H1 (cell line): ENCODE data around the gene RPRM. TPM values are rescaled to one million over a fixed set of nuclear protein-coding genes. Genes with fewer than 3 reads are reported as not detected.

ENCODE experiments used
- CTCF ChIA-PET: fragments of 300-600 bp; sonication (Branson Sonifier 250); formaldehyde crosslinking; loops from one replicate; lab custom pipeline; 2021; ENCODE audit not compliant: partially characterized antibody; lab: Charles Lee
- POLR2A ChIA-PET: fragments of 300-600 bp; sonication (Branson Sonifier 250); formaldehyde crosslinking; loops from one replicate; lab custom pipeline; 2021; ENCODE audit warnings: inconsistent platforms; ENCODE audit not compliant: partially characterized antibody; lab: Charles Lee
- DNase-seq, 2 experiments: peaks; one replicate each; pipeline versions ENCODE4 v3.0.0 to v3.0.0-alpha.2; 2010 to 2022; ENCODE audit warnings: low spot score in 2 of 2, low read depth in 1 of 2, mixed read lengths in 1 of 2
- FAIRE-seq: peaks from 2 replicates; lab custom pipeline; 2011; peaks lifted over from hg19 to GRCh38; lab: Jason Lieb, UNC
- H2AFZ ChIP-seq: 2 replicates; pipeline ENCODE4 v1.8.1; 2012; ENCODE audit warnings: low read length, inconsistent platforms
- H2AK5ac ChIP-seq: 2 replicates; pipeline ENCODE4 v1.6.1; 2013; ENCODE audit warnings: low read depth, low read length
- H2BK120ac ChIP-seq: replicated peaks from 2 replicates; pipeline ENCODE3; 2013; ENCODE audit warnings: low read depth, low read length, inconsistent platforms
- H2BK12ac ChIP-seq: 2 replicates; pipeline ENCODE4 v1.6.1; 2013; ENCODE audit warnings: low read depth, low read length
- H2BK15ac ChIP-seq: 2 replicates; pipeline ENCODE4 v1.6.1; 2013; ENCODE audit warnings: low read length
- H2BK20ac ChIP-seq: 2 replicates; pipeline ENCODE4 v1.6.1; 2013; ENCODE audit warnings: low read length
- H2BK5ac ChIP-seq: 2 replicates; pipeline ENCODE4 v1.6.1; 2013; ENCODE audit warnings: low read depth, low read length
- H3K14ac ChIP-seq: 2 replicates; pipeline ENCODE4 v1.6.1; 2013; ENCODE audit warnings: inconsistent platforms; ENCODE audit not compliant: insufficient read length
- H3K18ac ChIP-seq: 2 replicates; pipeline ENCODE4 v1.6.1; 2013; ENCODE audit warnings: low read length; ENCODE audit errors: extremely low read depth
- H3K23ac ChIP-seq: 2 replicates; pipeline ENCODE4 v1.6.1; 2013; ENCODE audit warnings: inconsistent platforms; ENCODE audit not compliant: insufficient read length
- H3K23me2 ChIP-seq: 2 replicates; pipeline ENCODE4 v1.6.1; 2013; ENCODE audit warnings: low read depth, low read length
- H3K27ac ChIP-seq: 2 replicates; pipeline ENCODE4 v1.6.1; 2011; ENCODE audit warnings: low read depth, low read length, inconsistent platforms
- H3K27me3 ChIP-seq, 4 experiments: replicated peaks in 1 of 4; 1 replicate in 1 of 4; 2 replicates in 3 of 4; pipeline versions ENCODE4 v1.6.1 to v1.8.1; 2011 to 2013; ENCODE audit warnings: low read length in 3 of 4, mild to moderate bottlenecking in 3 of 4, inconsistent platforms in 2 of 4, mixed read lengths in 2 of 4, moderate library complexity in 1 of 4; ENCODE audit not compliant: control insufficient read depth in 3 of 4, insufficient read depth in 3 of 4; ENCODE audit errors: extremely low read depth in 1 of 4
- H3K36me3 ChIP-seq, 4 experiments: 2 replicates each; pipeline versions ENCODE4 v1.6.1 to v1.8.1; 2011 to 2013; ENCODE audit warnings: mild to moderate bottlenecking in 4 of 4, low read length in 3 of 4, moderate library complexity in 2 of 4, control low read depth in 1 of 4, inconsistent platforms in 1 of 4; ENCODE audit not compliant: insufficient read depth in 4 of 4, control insufficient read depth in 2 of 4
- H3K4ac ChIP-seq: replicated peaks from 2 replicates; pipeline ENCODE3; 2013; ENCODE audit warnings: low read length, low read depth, mixed read lengths, inconsistent platforms; ENCODE audit not compliant: insufficient read length
- H3K4me1 ChIP-seq, 4 experiments: replicated peaks in 1 of 4; 1 replicate in 1 of 4; 2 replicates in 3 of 4; pipeline versions ENCODE4 v1.6.1 to v1.8.1; 2011 to 2013; ENCODE audit warnings: low read length in 3 of 4, inconsistent platforms in 2 of 4, mixed read lengths in 1 of 4; ENCODE audit not compliant: insufficient read depth in 4 of 4, control insufficient read depth in 3 of 4
- H3K4me2 ChIP-seq, 2 experiments: 2 replicates each; pipeline versions ENCODE4 v1.6.1 to v1.8.1; 2011 to 2013; ENCODE audit warnings: low read depth in 2 of 2, low read length in 2 of 2, control low read depth in 1 of 2, inconsistent platforms in 1 of 2, mild to moderate bottlenecking in 1 of 2; ENCODE audit not compliant: insufficient read depth in 1 of 2
- H3K4me3 ChIP-seq, 4 experiments: fragments of 200-600, 300-600 bp in 1 of 4; sonication (generic), shearing (Covaris generic), sonication (Bioruptor Twin) in 1 of 4; 2 replicates each; pipeline versions ENCODE4 v1.5.1 to v1.8.1; 2011 to 2016; ENCODE audit warnings: low read length in 4 of 4, low read depth in 3 of 4, control low read depth in 2 of 4, inconsistent platforms in 2 of 4, mild to moderate bottlenecking in 2 of 4, mixed read lengths in 1 of 4, moderate library complexity in 1 of 4; ENCODE audit not compliant: insufficient read depth in 2 of 4; ENCODE audit errors: extremely low read depth in 1 of 4
- H3K56ac ChIP-seq: replicated peaks from 2 replicates; pipeline ENCODE3; 2013; ENCODE audit warnings: low read depth, mild to moderate bottlenecking, mixed read lengths, low read length, inconsistent platforms; ENCODE audit not compliant: insufficient read length
- H3K79me1 ChIP-seq: 2 replicates; pipeline ENCODE4 v1.6.1; 2013; ENCODE audit warnings: low read depth, low read length, control low read depth
- H3K79me2 ChIP-seq, 2 experiments: 2 replicates each; pipeline versions ENCODE4 v1.6.1 to v1.8.1; 2012 to 2013; ENCODE audit warnings: low read length in 2 of 2, mild to moderate bottlenecking in 2 of 2, inconsistent platforms in 1 of 2; ENCODE audit not compliant: insufficient read depth in 2 of 2, control insufficient read depth in 1 of 2
- H3K9ac ChIP-seq, 4 experiments: replicated peaks in 1 of 4; 1 replicate in 1 of 4; 2 replicates in 3 of 4; pipeline versions ENCODE4 v1.6.1 to v1.8.1; 2011 to 2013; ENCODE audit warnings: low read depth in 3 of 4, low read length in 3 of 4, control low read depth in 2 of 4, mild to moderate bottlenecking in 2 of 4, moderate library complexity in 2 of 4, inconsistent platforms in 1 of 4; ENCODE audit errors: extremely low read depth in 1 of 4
- H3K9me3 ChIP-seq, 2 experiments: 2 replicates each; pipeline versions ENCODE4 v1.6.1 to v1.8.1; 2012 to 2013; ENCODE audit warnings: mild to moderate bottlenecking in 2 of 2, moderate library complexity in 2 of 2, control low read depth in 1 of 2, inconsistent platforms in 1 of 2, low read depth in 1 of 2, low read length in 1 of 2, mixed read lengths in 1 of 2; ENCODE audit not compliant: insufficient read depth in 2 of 2
- H4K20me1 ChIP-seq, 2 experiments: replicated peaks in 1 of 2; 2 replicates each; pipeline versions ENCODE3 to v1.8.1; 2011 to 2013; ENCODE audit warnings: inconsistent platforms in 2 of 2, low read length in 2 of 2, mild to moderate bottlenecking in 1 of 2; ENCODE audit not compliant: insufficient read depth in 2 of 2, control insufficient read depth in 1 of 2
- H4K5ac ChIP-seq: 2 replicates; pipeline ENCODE4 v1.6.1; 2013; ENCODE audit warnings: low read length, low read depth, mixed read lengths, inconsistent platforms; ENCODE audit not compliant: insufficient read length
- H4K8ac ChIP-seq: 2 replicates; pipeline ENCODE4 v1.8.0; 2013; ENCODE audit warnings: mild to moderate bottlenecking, moderate library complexity, low read length, inconsistent platforms; ENCODE audit not compliant: insufficient read depth; ENCODE audit errors: extremely low read depth
- H4K91ac ChIP-seq: replicated peaks from 2 replicates; pipeline ENCODE3; 2013; ENCODE audit warnings: low read length, mixed read lengths, inconsistent platforms; ENCODE audit not compliant: insufficient read length
- CHD1 ChIP-seq: IDR thresholded peaks from 2 replicates; pipeline ENCODE4 v1.6.1; 2012; ENCODE audit warnings: low read depth, low read length, improper control_type of control experiment
- JUN ChIP-seq: IDR thresholded peaks from 2 replicates; pipeline ENCODE4 v1.6.1; 2011; ENCODE audit warnings: low read depth, mild to moderate bottlenecking, improper control_type of control experiment, low read length
- SIN3A ChIP-seq, 2 experiments: IDR thresholded peaks in 1 of 2; conservative IDR thresholded peaks in 1 of 2; 2 replicates each; pipeline ENCODE4 v1.6.1; 2011 to 2012; ENCODE audit warnings: low read length in 2 of 2, improper control_type of control experiment in 1 of 2, low read depth in 1 of 2, mild to moderate bottlenecking in 1 of 2
- WGBS, 2 experiments: shearing (Covaris generic) in 1 of 2; methylation state at CpG; one replicate each; pipeline versions ENCODE4 v1.1.6 to v1.1.7; 2013 to 2015; ENCODE audit warnings: low lambda C conversion rate in 2 of 2, mixed read lengths in 2 of 2, inconsistent platforms in 1 of 2, low coverage in 1 of 2, missing lambda C conversion rate in 1 of 2; ENCODE audit not compliant: insufficient replicate concordance in 2 of 2, insufficient coverage in 1 of 2, insufficient read length in 1 of 2; ENCODE audit errors: extremely low coverage in 1 of 2, missing lambda C conversion rate in 1 of 2; 5-methylcytosine and 5-hydroxymethylcytosine counted together
- polyA plus RNA-seq, 7 experiments: library from polyadenylated mRNA; depleted of rRNA in 3 of 7; stranded (reverse) in 5 of 7; unstranded in 2 of 7; fragments of >200 nt in 5 of 7; fragments of 200-250 nt in 2 of 7; gene quantifications; 1 replicate in 5 of 7; 2 replicates in 1 of 7; 4 replicates in 1 of 7; pipeline versions ENCODE4 v1.2.1 to v1.2.3, GENCODE V29; 2011 to 2013; ENCODE audit warnings: missing spikeins in 2 of 7, mixed read lengths in 2 of 7
- total RNA-seq: library from RNA; stranded (reverse); fragmentation: NEBNext Ultra II Directional; extraction: Animal tissue kit (Norgen Biotek cat#: 25700); gene quantifications from 2 replicates; pipeline ENCODE4 v1.2.1, GENCODE V29; 2021

Gene RPRM
- total and polyA plus RNA-seq, 2 of the 8 experiments (the other 6 are each of a cell fraction or from before 2014, with no cell fraction given), result 11.0 to 16.3 TPM

- TF ChIP-seq CHD1, result no peak
- TF ChIP-seq JUN, result no peak
- 0 out of 4 replicates have a peak, but pooled peaks have one; percentile 21 to 27 for TF ChIP-seq SIN3A (conservative IDR thresholded peaks at IDR 0.05 in 1 of 2, IDR thresholded peaks at IDR 0.05 in 1 of 2; ENCODE audit: low read depth in 1 of 2, low read length in 2 of 2)
- TF ChIP-seq, all 59 proteins: peak for 1
- Histone ChIP-seq H3K79me1 (no peaks in the 10 kb centered on the region), H2AFZ (no peak overlapping the region), H3K4me3 (peak overlapping the region in 3 of 4 experiments; percentile 68 to 72 (median 68); a peak in 5 of 8 replicates), H3K18ac (no peak overlapping the region), H3K23ac (no peak overlapping the region), H4K20me1 (peaks cover 0 to 2% of the 10 kb centered on the region in 2 experiments), H3K4me1 (peaks cover 7 to 13% (median 11%) of the 10 kb centered on the region in 4 experiments), H4K91ac (no peak overlapping the region), H3K56ac (no peak overlapping the region), H2AK5ac (no peak overlapping the region), H2BK15ac (no peak overlapping the region), H3K9ac (peak overlapping the region in 1 of 4 experiments; percentile 39; a peak in 1 of 7 replicates), H2BK5ac (no peak overlapping the region), H2BK20ac (no peak overlapping the region), H3K4me2 (peak overlapping the region; percentile 93 to 100), H3K27me3 (peaks cover 0 to 10% (median 6%) of the 10 kb centered on the region in 4 experiments; a peak in 4 of 7 replicates), H3K79me2 (no peaks in the 10 kb centered on the region; a peak in 1 of 4 replicates), H4K5ac (no peak overlapping the region), H3K36me3 (no peaks in the 10 kb centered on the region), H3K14ac (no peak overlapping the region), H3K27ac (no peak overlapping the region), H3K4ac (no peak overlapping the region), H4K8ac (no peak overlapping the region), H2BK120ac (no peak overlapping the region), H2BK12ac (no peak overlapping the region), H3K23me2 (peaks cover 22% of the 10 kb centered on the region), H3K9me3 (no peaks in the 10 kb centered on the region)
- POLR2A ChIA-PET, result no interaction called here
- CTCF ChIA-PET, result interaction anchor here (1.3 to 5.9 kb wide), 3 partner anchors 131 to 551 kb away, joined by 5 to 66 read pairs (median 6); no protein-coding TSS in a partner anchor
- no peak for FAIRE-seq
- 22% methylated on average over 6 of the region's 7 CpGs; no CpG with 5 or more reads in 1 of the 2 experiments for WGBS, 2 experiments
- no peak for DNase-seq
Observed at GRCh38 chr2:153476491-153476815, 2.1 kb downstream of the RPRM start.
